Measurements from ENCODE around the gene SEPTIN12. TPM values are rescaled to one million over a fixed set of nuclear protein-coding genes. Genes with fewer than 3 reads are reported as not detected.

Gene SEPTIN12
- total and polyA plus RNA-seq, 2 of the 4 experiments (the other 2 are of a cell fraction), result not detected

GRCh38 chr16:4805231-4805630 lies 17.1 kb upstream of the SEPTIN12 start:
- peaks cover 31% of the 10 kb centered on the region for H3K36me3 ChIP-seq (ENCODE audit: control insufficient read depth, insufficient read depth, low read length)
- H2BK15ac ChIP-seq (ENCODE audit: low read depth, low read length), result no peak overlapping the region
- H3K18ac ChIP-seq (ENCODE audit: low read depth, low read length), result no peak overlapping the region
- no peak overlapping the region for H3K4me3 ChIP-seq (ENCODE audit: insufficient read depth, low read depth, low read length)
- H3K9me1 ChIP-seq (ENCODE audit: insufficient read depth, low read length), result no peaks in the 10 kb centered on the region
- no peaks in the 10 kb centered on the region for H3K27me3 ChIP-seq (ENCODE audit: control insufficient read depth, insufficient read depth, low read length)
- no peak overlapping the region for H3K23ac ChIP-seq (ENCODE audit: low read depth, low read length)
- H3K4me2 ChIP-seq (ENCODE audit: low read depth, low read length), result no peak overlapping the region
- H2BK120ac ChIP-seq (ENCODE audit: low read depth, low read length), result no peak overlapping the region
- no peak overlapping the region for H3K9ac ChIP-seq (ENCODE audit: low read depth, low read length)
- no peak overlapping the region for H2AFZ ChIP-seq (replicated peaks; ENCODE audit: low read length, poor library complexity)
- 83% methylated on average over 6 of the region's 11 CpGs; no CpG with 5 or more reads in 1 of the 2 experiments for WGBS, 2 experiments (ENCODE audit: extremely low coverage in 2 of 2, insufficient read length in 1 of 2)
- H2AK5ac ChIP-seq (ENCODE audit: low read depth, low read length), result no peak overlapping the region
- no peak overlapping the region for H2AK9ac ChIP-seq (replicated peaks; ENCODE audit: low read depth, low read length, poor library complexity)
- no peak overlapping the region for H3K4ac ChIP-seq (ENCODE audit: low read depth, low read length)
- H2BK20ac ChIP-seq (ENCODE audit: low read depth, low read length), result no peak overlapping the region
- TF ChIP-seq BHLHE40 (IDR thresholded peaks at IDR 0.05; ENCODE audit: low read depth, low read length) (no peak), RAD21 (IDR thresholded peaks at IDR 0.05; ENCODE audit: low read length) (no peak), MAFK (IDR thresholded peaks at IDR 0.05; ENCODE audit: low read depth, low read length) (no peak), POLR2A (IDR thresholded peaks at IDR 0.05; ENCODE audit: low read depth, low read length) (no peak), CTCF (conservative IDR thresholded peaks at IDR 0.05; ENCODE audit: low read depth, low read length) (no peak), RCOR1 (IDR thresholded peaks at IDR 0.05; ENCODE audit: insufficient replicate concordance, low read length) (no peak), NFE2L2 (IDR thresholded peaks at IDR 0.05; ENCODE audit: low read depth, low read length) (no peak), FOS (IDR thresholded peaks at IDR 0.05; ENCODE audit: low read depth, low read length) (no peak), ELK1 (IDR thresholded peaks at IDR 0.05; ENCODE audit: borderline replicate concordance, low read depth, low read length) (no peak), MXI1 (IDR thresholded peaks at IDR 0.05; ENCODE audit: borderline replicate concordance, low read depth, low read length) (no peak), RFX5 (IDR thresholded peaks at IDR 0.05; ENCODE audit: low read depth, low read length) (no peak), CHD1 (IDR thresholded peaks at IDR 0.05; ENCODE audit: low read depth, low read length) (no peak), SMC3 (IDR thresholded peaks at IDR 0.05; ENCODE audit: low read depth, low read length) (no peak)
- H3K4me1 ChIP-seq (ENCODE audit: control insufficient read depth, insufficient read depth, low read length), result peaks cover 5% of the 10 kb centered on the region; the same call in 1 of the 2 replicates
- H3K79me1 ChIP-seq (ENCODE audit: low read depth in 1 of 2, low read length in 2 of 2), result peaks cover 0 to 7% of the 10 kb centered on the region in 2 experiments; a peak in 2 of 4 replicates
- BruUV-seq (replicated peaks), result no TSS peak
- ATAC-seq (ENCODE audit: low read depth) (no peak), DNase-seq (no peak)
- CTCF ChIA-PET, result no interaction called here
- H3K27ac ChIP-seq (ENCODE audit: insufficient read depth, low read length), result no peak overlapping the region
- in situ Hi-C loops (cut with MboI; ENCODE audit: low sequenced_read_pairs) (no loop called here), intact Hi-C loops (cut with micrococcal nuclease) (no loop called here), dilution Hi-C loops (cut with HindIII; ENCODE audit: low sequenced_read_pairs, unreplicated experiment) (no loop called here)
- no peaks in the 10 kb centered on the region; the same call in 1 of the 2 replicates for H4K20me1 ChIP-seq (ENCODE audit: insufficient read depth, low read length)
- H3K56ac ChIP-seq (ENCODE audit: extremely low read depth, insufficient read depth, low read length), result no peak overlapping the region
- no peak overlapping the region for H4K91ac ChIP-seq (ENCODE audit: insufficient read depth, low read depth, low read length)
- no peak overlapping the region for H4K8ac ChIP-seq (ENCODE audit: low read depth in 2 of 2, low read length in 2 of 2)
- no peaks in the 10 kb centered on the region for H3K9me3 ChIP-seq (ENCODE audit: control insufficient read depth, insufficient read depth, low read length)
- no peak overlapping the region for H3K14ac ChIP-seq (replicated peaks; ENCODE audit: low read depth, low read length)
- H4K5ac ChIP-seq (ENCODE audit: low read depth, low read length), result no peak overlapping the region
- POLR2A ChIA-PET (ENCODE audit: unreplicated experiment), result no interaction called here
- no peak overlapping the region for H2BK5ac ChIP-seq (ENCODE audit: low read depth, low read length, poor library complexity, severe bottlenecking)

Data from IMR-90 (cell line).